HepG2 (cell line): ENCODE measurements around the gene PRMT5. TPM values are rescaled to one million over a fixed set of nuclear protein-coding genes. Genes with fewer than 3 reads are reported as not detected.
A peak's percentile ranks its signal among the peaks of the same experiment; 100 is the strongest.

Experiments
- EHMT2 ChIP-seq: fragments of 200-600 bp; sonication (generic); IDR thresholded peaks from 2 replicates; pipeline ENCODE4 v1.7.0; 2017; ENCODE audit warnings: antibody characterized with exemption, low read depth, low read length, borderline replicate concordance
- FOXK2 ChIP-seq: fragments of 450-650 bp; IDR thresholded peaks from 2 replicates; pipeline ENCODE4 v1.6.1; 2016
- FOXP1 ChIP-seq, 2 experiments: fragments of 450-650 bp in 1 of 2; IDR thresholded peaks; 2 replicates each; pipeline ENCODE4 v1.6.1; 2017 to 2018; ENCODE audit warnings: antibody characterized with exemption in 1 of 2
- IKZF4 ChIP-seq: sonication (generic); formaldehyde crosslinking; IDR thresholded peaks from 2 replicates; pipeline ENCODE4 v1.5.1; 2020; ENCODE audit warnings: borderline replicate concordance, mild to moderate bottlenecking, low read depth, missing genetic modification reagents; ENCODE audit errors: not compliant biosample characterization
- MBD4 ChIP-seq: IDR thresholded peaks from 2 replicates; pipeline ENCODE4 v1.6.1; 2012; ENCODE audit warnings: low read length, inconsistent platforms, borderline replicate concordance
- MTA1 ChIP-seq: sonication (generic); formaldehyde crosslinking; IDR thresholded peaks from 2 replicates; pipeline ENCODE4 v1.4.0; 2020; ENCODE audit warnings: missing genetic modification reagents, mild to moderate bottlenecking, borderline replicate concordance
- NFYC ChIP-seq: IDR thresholded peaks from 2 replicates; pipeline ENCODE4 v1.6.1; 2016; ENCODE audit warnings: missing genetic modification reagents, missing compliant biosample characterization
- NR2C2 ChIP-seq: sonication (generic); formaldehyde crosslinking; IDR thresholded peaks from 2 replicates; pipeline ENCODE4 v1.4.0; 2020; ENCODE audit warnings: missing genetic modification reagents, mild to moderate bottlenecking, moderate library complexity, borderline replicate concordance
- REXO4 ChIP-seq: sonication (generic); formaldehyde crosslinking; IDR thresholded peaks from 2 replicates; pipeline ENCODE4 v1.8.0; 2022; ENCODE audit warnings: missing genetic modification reagents, mild to moderate bottlenecking, borderline replicate concordance
- SAFB2 ChIP-seq: sonication (generic); formaldehyde crosslinking; IDR thresholded peaks from 2 replicates; pipeline ENCODE4 v1.5.1; 2020; ENCODE audit warnings: missing genetic modification reagents, low read depth, mild to moderate bottlenecking, borderline replicate concordance
- SMARCC2 ChIP-seq: fragments of 450-650 bp; IDR thresholded peaks from 2 replicates; pipeline ENCODE4 v1.6.1; 2017; ENCODE audit warnings: antibody characterized with exemption, mild to moderate bottlenecking
- TBL1XR1 ChIP-seq: fragments of 150-350 bp; IDR thresholded peaks from 2 replicates; pipeline ENCODE4 v1.6.1; 2014; ENCODE audit warnings: borderline replicate concordance, low read length; ENCODE audit not compliant: partially characterized antibody
- TCF7L2 ChIP-seq: IDR thresholded peaks from 2 replicates; pipeline ENCODE4 v1.6.1; 2011; ENCODE audit warnings: mild to moderate bottlenecking, low read depth, low read length, moderate library complexity
- ZNF260 ChIP-seq: sonication (generic); formaldehyde crosslinking; IDR thresholded peaks from 2 replicates; pipeline ENCODE4 v1.4.0; 2020; ENCODE audit warnings: missing genetic modification reagents, low read depth, mild to moderate bottlenecking, borderline replicate concordance
- ZNF292 ChIP-seq: sonication (generic); formaldehyde crosslinking; IDR thresholded peaks from 2 replicates; pipeline ENCODE4 v1.8.1; 2022; ENCODE audit warnings: mild to moderate bottlenecking, low read depth, missing genetic modification reagents, borderline replicate concordance
- ZNF296 ChIP-seq: sonication (generic); formaldehyde crosslinking; conservative IDR thresholded peaks from 2 replicates; pipeline ENCODE4 v1.5.0; 2020; ENCODE audit warnings: mild to moderate bottlenecking, missing genetic modification reagents
- ZNF3 ChIP-seq: IDR thresholded peaks from 2 replicates; pipeline ENCODE4 v1.7.0; 2017; ENCODE audit warnings: inconsistent platforms
- ZNF367 ChIP-seq: sonication (generic); formaldehyde crosslinking; IDR thresholded peaks from 2 replicates; pipeline ENCODE4 v1.4.0; 2020; ENCODE audit warnings: missing genetic modification reagents, borderline replicate concordance
- ZNF724P ChIP-seq: sonication (generic); formaldehyde crosslinking; IDR thresholded peaks from 2 replicates; pipeline ENCODE4 v1.8.0; 2022; ENCODE audit warnings: missing genetic modification reagents, borderline replicate concordance
- ZSCAN25 ChIP-seq: sonication (generic); formaldehyde crosslinking; IDR thresholded peaks from 2 replicates; pipeline ENCODE4 v1.8.0; 2022; ENCODE audit warnings: mild to moderate bottlenecking, missing genetic modification reagents
- polyA plus RNA-seq, 8 experiments: library from polyadenylated mRNA; depleted of rRNA in 3 of 8; stranded (reverse) in 7 of 8; unstranded in 1 of 8; fragments of >200 nt; fragmentation: Illumina TruSeq in 4 of 8; extraction: Trizol in 4 of 8; gene quantifications; 2 replicates each; pipeline versions ENCODE4 v1.2.1 to v1.2.3, GENCODE V29; 2011 to 2016; ENCODE audit warnings: low read depth in 4 of 8, missing spikeins in 1 of 8, mixed read lengths in 1 of 8; ENCODE audit not compliant: insufficient read depth in 1 of 8
- total RNA-seq, 5 experiments: library from RNA; depleted of rRNA; stranded (reverse); fragments of >200 nt; fragmentation: Illumina TruSeq; extraction: Trizol; gene quantifications; 2 replicates each; pipeline ENCODE4 v1.2.3, GENCODE V29; 2016; ENCODE audit warnings: low read depth in 1 of 5
- TF ChIP-seq, protein P1 (sequence below): IDR thresholded peaks from 2 replicates; pipeline ENCODE4 v1.6.1; 2016; ENCODE audit warnings: mild to moderate bottlenecking, missing biosample characterization, missing genetic modification reagents
- TF ChIP-seq, protein P2 (sequence below): sonication (generic); formaldehyde crosslinking; IDR thresholded peaks from 2 replicates; pipeline ENCODE4 v1.8.0; 2022; ENCODE audit warnings: mild to moderate bottlenecking, missing genetic modification reagents, moderate library complexity
- TF ChIP-seq, protein P3 (sequence below): sonication (generic); formaldehyde crosslinking; IDR thresholded peaks from 2 replicates; pipeline ENCODE4 v1.5.1; 2020; ENCODE audit warnings: mild to moderate bottlenecking, missing genetic modification reagents, borderline replicate concordance

The PRMT5 gene
- total and polyA plus RNA-seq, 2 of the 13 experiments (the other 11 are each of a cell fraction or from before 2014, with no cell fraction given), result 210 to 354 TPM

DNA sequence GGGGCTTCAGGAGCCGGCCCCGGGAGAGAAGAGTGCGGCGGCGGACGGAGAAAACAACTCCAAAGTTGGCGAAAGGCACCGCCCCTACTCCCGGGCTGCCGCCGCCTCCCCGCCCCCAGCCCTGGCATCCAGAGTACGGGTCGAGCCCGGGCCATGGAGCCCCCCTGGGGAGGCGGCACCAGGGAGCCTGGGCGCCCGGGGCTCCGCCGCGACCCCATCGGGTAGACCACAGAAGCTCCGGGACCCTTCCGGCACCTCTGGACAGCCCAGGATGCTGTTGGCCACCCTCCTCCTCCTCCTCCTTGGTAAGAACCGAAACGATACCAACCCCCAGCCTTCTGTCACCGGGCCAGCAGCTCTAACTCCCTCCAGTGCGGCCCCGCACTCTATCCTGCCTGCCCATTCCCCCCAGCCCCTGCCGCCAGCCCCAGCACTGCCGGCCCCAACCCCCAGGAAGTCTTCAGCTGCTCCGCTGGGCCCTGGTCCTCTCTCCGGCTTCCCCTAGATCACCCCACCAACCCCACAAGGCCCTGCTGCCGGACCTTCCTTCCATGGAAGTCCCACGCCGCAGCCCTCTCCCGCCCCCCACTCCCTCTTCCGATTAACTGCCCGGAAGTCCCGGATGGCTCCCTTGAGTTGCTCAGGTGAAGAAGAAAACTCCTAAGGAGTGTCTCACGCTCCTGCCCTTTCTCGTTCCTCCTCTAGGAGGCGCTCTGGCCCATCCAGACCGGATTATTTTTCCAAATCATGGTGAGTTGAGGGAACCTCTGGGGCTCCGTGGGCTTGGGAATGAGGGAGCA, 56.9 kb downstream of the PRMT5 start (continued):
- no peak for TF ChIP-seq ZNF296 (CRISPR knock-in tag)
- TF ChIP-seq NFYC (CRISPR knock-in tag), result no peak
- TF ChIP-seq NR2C2 (CRISPR knock-in tag), result 0 out of 2 replicates have a peak, but pooled peaks have one; percentile 15
- no peak for TF ChIP-seq TBL1XR1
- no peak for TF ChIP-seq ZNF367 (CRISPR knock-in tag)
- TF ChIP-seq ZNF260 (CRISPR knock-in tag), result no peak
- peak; percentile 61; the same call in 1 of the 2 replicates for TF ChIP-seq SAFB2
- TF ChIP-seq, protein P1, sequence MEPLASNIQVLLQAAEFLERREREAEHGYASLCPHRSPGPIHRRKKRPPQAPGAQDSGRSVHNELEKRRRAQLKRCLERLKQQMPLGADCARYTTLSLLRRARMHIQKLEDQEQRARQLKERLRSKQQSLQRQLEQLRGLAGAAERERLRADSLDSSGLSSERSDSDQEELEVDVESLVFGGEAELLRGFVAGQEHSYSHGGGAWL (CRISPR knock-in tag), result no peak
- TF ChIP-seq FOXK2, result no peak
- 0 out of 2 replicates have a peak, but pooled peaks have one; percentile 82 for TF ChIP-seq ZNF724P (CRISPR knock-in tag)
- TF ChIP-seq MBD4, result no peak
- TF ChIP-seq EHMT2, result no peak
- TF ChIP-seq REXO4 (CRISPR knock-in tag), result no peak
- TF ChIP-seq, protein P2, sequence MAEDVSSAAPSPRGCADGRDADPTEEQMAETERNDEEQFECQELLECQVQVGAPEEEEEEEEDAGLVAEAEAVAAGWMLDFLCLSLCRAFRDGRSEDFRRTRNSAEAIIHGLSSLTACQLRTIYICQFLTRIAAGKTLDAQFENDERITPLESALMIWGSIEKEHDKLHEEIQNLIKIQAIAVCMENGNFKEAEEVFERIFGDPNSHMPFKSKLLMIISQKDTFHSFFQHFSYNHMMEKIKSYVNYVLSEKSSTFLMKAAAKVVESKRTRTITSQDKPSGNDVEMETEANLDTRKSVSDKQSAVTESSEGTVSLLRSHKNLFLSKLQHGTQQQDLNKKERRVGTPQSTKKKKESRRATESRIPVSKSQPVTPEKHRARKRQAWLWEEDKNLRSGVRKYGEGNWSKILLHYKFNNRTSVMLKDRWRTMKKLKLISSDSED, result no peak
- TF ChIP-seq, protein P3, sequence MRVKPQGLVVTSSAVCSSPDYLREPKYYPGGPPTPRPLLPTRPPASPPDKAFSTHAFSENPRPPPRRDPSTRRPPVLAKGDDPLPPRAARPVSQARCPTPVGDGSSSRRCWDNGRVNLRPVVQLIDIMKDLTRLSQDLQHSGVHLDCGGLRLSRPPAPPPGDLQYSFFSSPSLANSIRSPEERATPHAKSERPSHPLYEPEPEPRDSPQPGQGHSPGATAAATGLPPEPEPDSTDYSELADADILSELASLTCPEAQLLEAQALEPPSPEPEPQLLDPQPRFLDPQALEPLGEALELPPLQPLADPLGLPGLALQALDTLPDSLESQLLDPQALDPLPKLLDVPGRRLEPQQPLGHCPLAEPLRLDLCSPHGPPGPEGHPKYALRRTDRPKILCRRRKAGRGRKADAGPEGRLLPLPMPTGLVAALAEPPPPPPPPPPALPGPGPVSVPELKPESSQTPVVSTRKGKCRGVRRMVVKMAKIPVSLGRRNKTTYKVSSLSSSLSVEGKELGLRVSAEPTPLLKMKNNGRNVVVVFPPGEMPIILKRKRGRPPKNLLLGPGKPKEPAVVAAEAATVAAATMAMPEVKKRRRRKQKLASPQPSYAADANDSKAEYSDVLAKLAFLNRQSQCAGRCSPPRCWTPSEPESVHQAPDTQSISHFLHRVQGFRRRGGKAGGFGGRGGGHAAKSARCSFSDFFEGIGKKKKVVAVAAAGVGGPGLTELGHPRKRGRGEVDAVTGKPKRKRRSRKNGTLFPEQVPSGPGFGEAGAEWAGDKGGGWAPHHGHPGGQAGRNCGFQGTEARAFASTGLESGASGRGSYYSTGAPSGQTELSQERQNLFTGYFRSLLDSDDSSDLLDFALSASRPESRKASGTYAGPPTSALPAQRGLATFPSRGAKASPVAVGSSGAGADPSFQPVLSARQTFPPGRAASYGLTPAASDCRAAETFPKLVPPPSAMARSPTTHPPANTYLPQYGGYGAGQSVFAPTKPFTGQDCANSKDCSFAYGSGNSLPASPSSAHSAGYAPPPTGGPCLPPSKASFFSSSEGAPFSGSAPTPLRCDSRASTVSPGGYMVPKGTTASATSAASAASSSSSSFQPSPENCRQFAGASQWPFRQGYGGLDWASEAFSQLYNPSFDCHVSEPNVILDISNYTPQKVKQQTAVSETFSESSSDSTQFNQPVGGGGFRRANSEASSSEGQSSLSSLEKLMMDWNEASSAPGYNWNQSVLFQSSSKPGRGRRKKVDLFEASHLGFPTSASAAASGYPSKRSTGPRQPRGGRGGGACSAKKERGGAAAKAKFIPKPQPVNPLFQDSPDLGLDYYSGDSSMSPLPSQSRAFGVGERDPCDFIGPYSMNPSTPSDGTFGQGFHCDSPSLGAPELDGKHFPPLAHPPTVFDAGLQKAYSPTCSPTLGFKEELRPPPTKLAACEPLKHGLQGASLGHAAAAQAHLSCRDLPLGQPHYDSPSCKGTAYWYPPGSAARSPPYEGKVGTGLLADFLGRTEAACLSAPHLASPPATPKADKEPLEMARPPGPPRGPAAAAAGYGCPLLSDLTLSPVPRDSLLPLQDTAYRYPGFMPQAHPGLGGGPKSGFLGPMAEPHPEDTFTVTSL, result no peak
- TF ChIP-seq ZNF3 (CRISPR knock-in tag), result peak; percentile 48
- TF ChIP-seq FOXP1 (IDR thresholded peaks at IDR 0.05), result no peak
- peak; percentile 25; the same call in 1 of the 2 replicates for TF ChIP-seq FOXP1 (CRISPR knock-in tag; IDR thresholded peaks at IDR 0.05)
- TF ChIP-seq IKZF4, result no peak
- TF ChIP-seq ZNF292 (CRISPR knock-in tag), result no peak
- TF ChIP-seq TCF7L2, result no peak
- TF ChIP-seq ZSCAN25, result no peak
- peak; percentile 43; the same call in 1 of the 2 replicates for TF ChIP-seq MTA1
- TF ChIP-seq SMARCC2, result no peak
